ENCODE measurements around the gene MRPS12. TPM values are rescaled to one million over a fixed set of nuclear protein-coding genes. Genes with fewer than 3 reads are reported as not detected.

The MRPS12 gene
- total RNA-seq = 48.6 and 86.1 TPM in 2 replicates

DNA sequence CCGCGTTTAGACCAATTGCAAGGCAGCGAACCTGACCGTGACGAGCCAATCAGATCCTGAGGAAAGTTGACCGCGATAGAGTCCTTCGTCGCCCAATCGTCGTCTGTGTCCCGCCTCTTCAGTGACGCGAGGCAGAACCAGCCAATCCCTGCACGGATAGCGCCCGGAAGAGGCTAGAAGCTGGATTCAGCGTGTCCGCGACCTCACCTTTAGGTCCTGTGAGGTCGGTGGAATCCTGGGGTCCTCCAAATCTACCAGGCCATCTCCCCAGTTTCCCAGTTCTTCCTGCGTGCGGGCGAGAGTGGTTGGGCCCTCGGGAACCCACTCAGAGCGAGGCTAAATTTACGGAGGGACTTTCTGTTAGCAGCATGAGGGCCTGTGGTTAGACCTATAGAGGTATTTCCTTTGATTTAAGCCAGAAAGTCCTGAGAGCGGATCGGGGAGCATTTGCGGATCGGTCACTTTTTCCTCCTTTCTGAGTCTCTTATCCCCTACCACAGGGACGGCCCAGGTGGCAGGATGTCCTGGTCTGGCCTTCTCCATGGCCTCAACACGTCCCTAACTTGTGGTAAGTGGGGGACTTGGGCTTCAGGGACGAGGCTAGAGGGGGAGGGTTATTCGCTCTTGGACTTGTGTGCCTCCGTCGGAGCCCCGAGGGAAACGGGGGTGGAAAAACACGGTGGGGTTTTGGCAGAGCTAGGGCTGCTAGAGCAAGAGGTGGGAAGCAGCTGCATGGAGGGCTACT is at the start of gene MRPS12:
MRPS12 (plus strand) TSS at position 169 of the 745 bp plus-strand sequence; CDS start at position 520, 351 bp downstream.

DNA sequence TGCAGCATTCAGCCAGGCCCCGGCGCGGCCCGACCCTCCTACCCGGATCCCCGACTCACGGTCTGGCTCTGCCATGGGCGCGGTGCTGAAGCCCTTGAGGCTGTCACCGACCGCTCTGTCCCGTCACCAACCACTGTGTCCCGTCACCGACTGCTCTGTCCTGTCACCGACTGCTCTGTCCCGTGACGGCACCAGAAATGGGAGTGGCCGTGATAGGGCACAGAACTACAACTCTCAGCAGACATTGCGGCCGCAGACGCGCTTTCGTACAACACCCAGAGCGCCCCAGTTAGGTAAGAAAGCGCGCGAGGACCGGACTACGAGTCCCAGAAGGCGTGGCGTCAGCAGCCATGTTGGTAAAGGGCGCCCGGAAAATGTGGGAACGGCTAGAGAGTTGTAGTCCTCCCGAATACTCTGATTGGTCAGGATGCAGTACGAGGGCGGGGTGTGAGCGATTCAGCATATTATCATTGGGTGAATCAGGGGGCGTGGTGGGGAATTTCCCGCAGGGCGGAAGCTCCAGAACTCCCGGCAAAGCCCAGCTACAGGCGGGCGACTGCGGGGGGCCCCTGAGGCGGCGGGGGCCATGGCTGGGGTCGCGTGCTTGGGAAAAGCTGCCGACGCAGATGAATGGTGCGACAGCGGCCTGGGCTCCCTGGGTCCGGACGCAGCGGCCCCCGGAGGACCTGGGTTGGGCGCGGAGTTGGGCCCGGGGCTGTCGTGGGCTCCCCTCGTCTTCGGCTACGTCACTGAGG is 31.1 kb upstream of the MRPS12 start, which contains the start of the genes NFKBIB and SIRT2:
NFKBIB (plus strand) TSS at position 523 of the 755 bp plus-strand sequence; CDS start at position 587, 64 bp downstream.
SIRT2 (minus strand) TSS at position 172 of the 755 bp plus-strand sequence; CDS start at position 75, 97 bp downstream.

DNA sequence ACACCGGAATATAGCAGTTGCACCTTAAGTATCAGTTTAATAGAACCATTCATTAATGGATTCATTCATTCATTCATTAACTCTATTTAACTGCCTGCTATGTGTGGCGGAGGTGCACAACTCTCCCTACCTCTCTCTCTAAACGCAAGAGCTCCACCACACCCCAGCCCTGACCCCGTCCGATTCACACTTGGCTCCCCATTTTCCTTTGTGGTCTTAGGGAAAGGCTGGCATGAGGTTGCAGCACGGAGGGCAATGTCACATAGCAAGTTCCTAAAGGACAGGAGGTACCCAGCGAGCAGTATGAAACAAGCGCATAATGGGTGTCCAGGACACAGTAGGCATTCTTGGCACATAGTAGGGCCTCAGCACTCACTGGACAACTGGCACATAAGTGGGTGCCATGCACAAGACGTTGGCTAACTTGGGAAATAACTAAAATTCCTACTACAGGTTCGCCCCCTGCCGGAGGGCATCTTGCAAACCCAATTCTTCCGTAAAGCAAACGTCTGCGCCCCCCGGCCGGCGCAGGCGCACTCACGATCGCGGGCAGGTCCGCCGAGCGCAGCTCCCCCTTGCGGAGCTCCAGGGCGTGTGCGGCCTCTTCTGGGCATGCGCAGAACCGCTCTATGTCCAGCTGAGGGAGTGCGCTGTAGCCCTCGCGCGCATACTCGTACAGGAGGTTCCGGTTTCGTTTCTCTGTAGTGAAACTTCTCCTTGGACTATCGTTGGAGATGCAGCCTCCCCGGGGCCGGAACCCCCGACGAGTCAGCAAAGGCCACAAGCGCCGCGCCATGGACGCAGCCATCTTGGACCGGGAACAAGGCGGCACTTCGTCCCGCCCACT is 592 bp upstream of the MRPS12 start, which contains the start of gene SARS2:
SARS2 (minus strand) TSS at position 835 of the 847 bp plus-strand sequence; CDS start at position 808, 27 bp downstream.

DNA sequence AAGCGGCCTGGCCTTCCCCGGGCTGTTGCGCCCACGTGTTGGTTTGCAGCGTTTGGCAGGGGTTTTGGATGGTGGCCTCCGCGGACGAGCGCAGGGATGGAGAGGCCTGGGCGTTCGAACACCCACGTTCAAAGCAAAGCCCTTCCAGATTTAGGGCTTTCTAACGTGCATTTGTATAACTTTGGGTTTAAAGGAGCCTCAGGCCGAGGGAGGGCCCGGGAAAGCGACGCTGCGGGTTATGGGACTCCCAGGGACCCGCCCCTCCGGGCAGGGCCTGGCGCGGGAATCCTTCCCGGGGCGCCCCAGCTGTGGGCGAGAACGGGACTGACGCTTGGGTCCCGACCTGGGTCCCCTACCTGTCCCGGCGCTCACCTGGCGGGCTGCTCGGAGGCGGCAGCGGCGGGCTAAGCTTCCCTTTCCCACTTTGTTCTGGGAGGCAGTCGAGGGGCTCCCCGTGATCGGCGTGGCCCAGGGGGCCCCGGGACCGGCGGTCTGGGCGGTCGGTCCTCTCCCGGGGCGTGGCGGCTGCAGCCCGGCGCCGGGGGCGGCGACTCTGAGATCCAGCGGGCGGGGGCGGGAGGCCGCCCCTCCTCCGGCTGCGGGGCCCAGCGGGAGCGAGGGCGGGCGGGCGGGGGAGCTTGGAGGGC is 44.6 kb downstream of the MRPS12 start, which contains the start of gene FBXO17:
FBXO17 (minus strand) TSS at position 529 of the 647 bp plus-strand sequence. CDS start 25,423 bp downstream, outside the sequence.

Other genes with a start within 250 kb of the MRPS12 start
- gene CAPN12, start 186.5 kb upstream of the MRPS12 start, total RNA-seq = 2.3 and 3.1 TPM in 2 replicates
- gene LGALS7, start 157.4 kb upstream of the MRPS12 start, total RNA-seq = 12.6 and 32.1 TPM in 2 replicates
- 263 and 754 TPM in 2 replicates for gene LGALS7B, start 141.7 kb upstream of the MRPS12 start, total RNA-seq
- 0.14 TPM in 1 of 2 replicates, not detected in the other for gene LGALS4, start 118.0 kb upstream of the MRPS12 start, total RNA-seq
- 62.2 and 94.8 TPM in 2 replicates for gene ECH1, start 99.2 kb upstream of the MRPS12 start, total RNA-seq
- 160 and 186 TPM in 2 replicates for gene HNRNPL, start 81.0 kb upstream of the MRPS12 start, total RNA-seq
- gene RINL, start 52.7 kb upstream of the MRPS12 start, total RNA-seq = 10.5 and 20.8 TPM in 2 replicates
- 46.8 and 52.8 TPM in 2 replicates for gene SIRT2, start 31.3 kb upstream of the MRPS12 start, total RNA-seq
- 22.9 and 34.5 TPM in 2 replicates for gene NFKBIB, start 31.0 kb upstream of the MRPS12 start, total RNA-seq
- gene CCER2, start 18.8 kb upstream of the MRPS12 start, total RNA-seq = not detected in 2 replicates
- 9.6 and 11.0 TPM in 2 replicates for gene SARS2, start 181 bp upstream of the MRPS12 start, total RNA-seq
- gene FBXO17, start 44.8 kb downstream of the MRPS12 start, total RNA-seq = 12.3 and 16.2 TPM in 2 replicates
- 4.6 and 7.2 TPM in 2 replicates for gene FBXO27, start 101.6 kb downstream of the MRPS12 start, total RNA-seq
- 1.1 and 2.1 TPM in 2 replicates for gene ACP7, start 153.4 kb downstream of the MRPS12 start, total RNA-seq
- gene PAK4, start 194.8 kb downstream of the MRPS12 start, total RNA-seq = 4.1 and 17.2 TPM in 2 replicates

Data from nasal cavity respiratory epithelium epithelial cell of viscerocranial mucosa (primary cell).